Keratinocyte (primary cell): ENCODE data around the gene AGXT2. TPM values are rescaled to one million over a fixed set of nuclear protein-coding genes. Genes with fewer than 3 reads are reported as not detected.

Experiments
- DNase-seq: peaks from one replicate; pipeline ENCODE4 v3.0.0-alpha.2; 2011; ENCODE audit warnings: low read depth, missing footprints, low spot score
- FAIRE-seq: peaks from 2 replicates; lab custom pipeline; 2011; peaks lifted over from hg19 to GRCh38; lab: Jason Lieb, UNC
- H2AFZ ChIP-seq: 2 replicates; pipeline ENCODE4 v1.6.0; 2012; ENCODE audit warnings: low read length, control low read depth, inconsistent platforms; ENCODE audit not compliant: control insufficient read depth
- H3K27ac ChIP-seq: 2 replicates; pipeline ENCODE4 v1.5.1; 2011; ENCODE audit warnings: low read length; ENCODE audit not compliant: control insufficient read depth, insufficient read depth
- H3K27me3 ChIP-seq: 3 replicates; pipeline ENCODE4 v1.6.0; 2011; ENCODE audit warnings: low read length; ENCODE audit not compliant: control insufficient read depth, insufficient read depth; ENCODE audit errors: extremely low read depth
- H3K36me3 ChIP-seq, 2 experiments: 2 replicates in 1 of 2; 3 replicates in 1 of 2; pipeline ENCODE4 v1.5.1; 2011; ENCODE audit warnings: low read length in 2 of 2, mild to moderate bottlenecking in 1 of 2; ENCODE audit not compliant: control insufficient read depth in 2 of 2, insufficient read depth in 2 of 2; ENCODE audit errors: extremely low read depth in 1 of 2
- H3K4me1 ChIP-seq: 3 replicates; pipeline ENCODE4 v1.5.1; 2011; ENCODE audit warnings: low read length; ENCODE audit not compliant: control insufficient read depth, insufficient read depth; ENCODE audit errors: extremely low read depth
- H3K4me2 ChIP-seq: 3 replicates; pipeline ENCODE4 v1.6.0; 2011; ENCODE audit warnings: low read depth, low read length; ENCODE audit not compliant: control insufficient read depth, insufficient read depth; ENCODE audit errors: extremely low read depth
- H3K4me3 ChIP-seq, 3 experiments: fragments of 200-600 bp in 1 of 3; sonication (generic) in 1 of 3; 2 replicates in 2 of 3; 3 replicates in 1 of 3; pipeline ENCODE4 v1.5.1; 2011 to 2016; ENCODE audit warnings: low read length in 3 of 3, mild to moderate bottlenecking in 3 of 3, control low read depth in 2 of 3, inconsistent platforms in 1 of 3, low read depth in 1 of 3, mixed read lengths in 1 of 3, mixed run types in 1 of 3, moderate library complexity in 1 of 3; ENCODE audit not compliant: control insufficient read depth in 2 of 3, insufficient read depth in 2 of 3; ENCODE audit errors: extremely low read depth in 1 of 3
- H3K79me2 ChIP-seq: 2 replicates; pipeline ENCODE4 v1.6.0; 2012; ENCODE audit warnings: low read length; ENCODE audit not compliant: control insufficient read depth, insufficient read depth
- H3K9ac ChIP-seq: 3 replicates; pipeline ENCODE4 v1.6.0; 2011; ENCODE audit warnings: low read length; ENCODE audit not compliant: control insufficient read depth, insufficient read depth; ENCODE audit errors: extremely low read depth
- H3K9me1 ChIP-seq: 3 replicates; pipeline ENCODE4 v1.6.0; 2011; ENCODE audit warnings: low read length; ENCODE audit not compliant: control insufficient read depth, insufficient read depth; ENCODE audit errors: extremely low read depth
- H3K9me3 ChIP-seq: 2 replicates; pipeline ENCODE4 v1.5.1; 2012; ENCODE audit warnings: low read depth, low read length; ENCODE audit not compliant: control insufficient read depth
- H4K20me1 ChIP-seq: 3 replicates; pipeline ENCODE4 v1.6.0; 2011; ENCODE audit warnings: low read length; ENCODE audit not compliant: control insufficient read depth, insufficient read depth; ENCODE audit errors: extremely low read depth
- CTCF ChIP-seq, 3 experiments: IDR thresholded peaks in 1 of 3; conservative IDR thresholded peaks in 1 of 3; optimal IDR thresholded peaks in 1 of 3; 2 replicates in 2 of 3; 3 replicates in 1 of 3; pipeline versions ENCODE3 to v1.5.1; 2011; ENCODE audit warnings: low read length in 3 of 3, mild to moderate bottlenecking in 3 of 3, moderate library complexity in 2 of 3, control low read depth in 1 of 3, inconsistent platforms in 1 of 3; ENCODE audit not compliant: insufficient read depth in 2 of 3; ENCODE audit errors: extremely low read depth in 1 of 3
- EZH2 ChIP-seq: IDR thresholded peaks from one replicate; pipeline ENCODE4 v1.6.1; 2012; ENCODE audit warnings: inconsistent platforms, mild to moderate bottlenecking, low read length, moderate library complexity
- dilution Hi-C: fragments of 300-500 bp; cut with MboI; formaldehyde crosslinking; loops from one replicate; pipeline ENCODE4 v1.7.0; 2020; ENCODE audit warnings: low sequenced_read_pairs; ENCODE audit not compliant: extremely low pct_ligation_motif_present
- polyA plus RNA-seq, 5 experiments: library from polyadenylated mRNA; depleted of rRNA in 3 of 5; stranded (reverse) in 3 of 5; stranded (forward) in 1 of 5; unstranded in 1 of 5; fragments of >200 nt; gene quantifications; 1 replicate in 1 of 5; 2 replicates in 3 of 5; 3 replicates in 1 of 5; pipeline versions ENCODE4 v1.2.1 to v1.2.3, GENCODE V29; 2011 to 2012; ENCODE audit warnings: missing spikeins in 2 of 5, low read depth in 1 of 5, low replicate concordance in 1 of 5

The AGXT2 gene
- polyA plus RNA-seq, 1 donor (not counting 4 experiments of a cell fraction or from before 2014, with no cell fraction given) = not detected

- no peaks in the 10 kb centered on the region for H3K27me3 ChIP-seq
- dilution Hi-C loops = no loop called here
- no peaks in the 10 kb centered on the region for H3K9me3 ChIP-seq
- no peaks in the 10 kb centered on the region for H3K9me1 ChIP-seq
- no peaks in the 10 kb centered on the region for H3K79me2 ChIP-seq
- H3K4me2 ChIP-seq = no peak overlapping the region
- H3K4me1 ChIP-seq = no peaks in the 10 kb centered on the region
- no peak overlapping the region for H2AFZ ChIP-seq
- H3K36me3 ChIP-seq = no peaks in the 10 kb centered on the region
- no peak overlapping the region for H3K4me3 ChIP-seq
- no peak overlapping the region for H3K27ac ChIP-seq
- DNase-seq (no peak), FAIRE-seq (no peak)
- no peak overlapping the region for H3K9ac ChIP-seq
- TF ChIP-seq EZH2 = no peak
- no peak for TF ChIP-seq CTCF (optimal IDR thresholded peaks at IDR 0.05 in 1 of 3, IDR thresholded peaks at IDR 0.05 in 1 of 3, conservative IDR thresholded peaks at IDR 0.05 in 1 of 3; ENCODE audit: extremely low read depth in 1 of 3, insufficient read depth in 2 of 3, low read length in 3 of 3)
- no peaks in the 10 kb centered on the region for H4K20me1 ChIP-seq
These were observed 20.8 kb downstream of the AGXT2 start for GRCh38 chr5:35026941-35027340.

DNA sequence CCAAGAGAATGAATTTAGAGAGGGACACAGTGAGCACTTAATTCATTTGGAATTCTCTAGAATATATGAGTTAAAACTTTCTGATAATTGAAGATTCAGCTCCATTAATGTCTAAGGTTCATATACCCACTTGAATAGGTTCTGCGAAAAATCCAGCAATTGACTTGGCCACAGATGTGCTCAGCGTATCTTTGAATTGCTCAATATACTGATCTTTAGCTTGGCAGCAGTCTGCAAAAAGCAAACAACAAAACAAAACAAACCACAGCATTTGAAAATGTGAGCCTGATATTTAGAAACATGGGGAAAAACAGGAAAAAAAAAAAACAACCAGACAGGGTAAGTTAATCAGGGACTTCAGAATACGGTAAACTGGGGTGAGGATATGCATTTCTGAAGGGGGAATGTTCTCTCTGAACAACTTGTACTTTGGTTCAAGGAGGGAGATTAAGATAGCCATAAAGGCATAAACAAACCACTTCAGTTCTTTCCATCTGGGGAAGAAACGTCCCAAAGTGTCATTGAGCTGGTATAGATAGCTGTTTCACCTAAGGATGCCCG, 21.4 kb downstream of the AGXT2 start:
- Histone ChIP-seq H3K27ac (no peak overlapping the region), H4K20me1 (no peaks in the 10 kb centered on the region), H2AFZ (no peak overlapping the region), H3K79me2 (no peaks in the 10 kb centered on the region), H3K4me1 (no peaks in the 10 kb centered on the region), H3K9me3 (no peaks in the 10 kb centered on the region), H3K9me1 (no peaks in the 10 kb centered on the region), H3K4me2 (no peak overlapping the region), H3K36me3 (no peaks in the 10 kb centered on the region), H3K4me3 (no peak overlapping the region), H3K27me3 (no peaks in the 10 kb centered on the region), H3K9ac (no peak overlapping the region)
- dilution Hi-C loops = no loop called here
- DNase-seq (no peak), FAIRE-seq (no peak)
- TF ChIP-seq CTCF (optimal IDR thresholded peaks at IDR 0.05 in 1 of 3, IDR thresholded peaks at IDR 0.05 in 1 of 3, conservative IDR thresholded peaks at IDR 0.05 in 1 of 3; ENCODE audit: extremely low read depth in 1 of 3, insufficient read depth in 2 of 3, low read length in 3 of 3) = no peak
- no peak for TF ChIP-seq EZH2
